DND-41 (cell line): Measurements from ENCODE around the gene KIAA1671.

Experiments
- ATAC-seq: fragments of 200-7000 bp; cut with Tn5 transposase; 3 replicates; pipeline ENCODE4 v1.9.1; 2021; ENCODE audit warnings: low read depth; ENCODE audit not compliant: insufficient read depth
- DNase-seq: peaks from one replicate; pipeline ENCODE4 v3.0.0-alpha.2; 2020
- H2AFZ ChIP-seq: 2 replicates; pipeline ENCODE4 v1.6.0; 2012; ENCODE audit warnings: low read depth, low read length
- H3K27ac ChIP-seq: 2 replicates; pipeline ENCODE4 v1.5.1; 2012; ENCODE audit warnings: low read length, inconsistent platforms
- H3K27me3 ChIP-seq: fragments of 200-600 bp; sonication (generic); 2 replicates; pipeline ENCODE4 v1.6.0; 2012; ENCODE audit warnings: low read length, mild to moderate bottlenecking, inconsistent platforms; ENCODE audit not compliant: insufficient read depth, poor library complexity
- H3K36me3 ChIP-seq: 2 replicates; pipeline ENCODE4 v1.5.1; 2012; ENCODE audit warnings: low read length, inconsistent platforms; ENCODE audit not compliant: insufficient read depth
- H3K4me1 ChIP-seq: 2 replicates; pipeline ENCODE4 v1.5.1; 2012; ENCODE audit warnings: mild to moderate bottlenecking, low read length; ENCODE audit not compliant: insufficient read depth
- H3K4me2 ChIP-seq: 2 replicates; pipeline ENCODE4 v1.6.0; 2012; ENCODE audit warnings: mild to moderate bottlenecking, moderate library complexity, low read length, inconsistent platforms; ENCODE audit not compliant: insufficient read depth
- H3K4me3 ChIP-seq, 2 experiments: fragments of 200-600 bp in 1 of 2; shearing (Covaris generic) in 1 of 2; 2 replicates each; pipeline ENCODE4 v1.5.1; 2012 to 2016; ENCODE audit warnings: inconsistent platforms in 2 of 2, low read length in 2 of 2, mild to moderate bottlenecking in 2 of 2, low read depth in 1 of 2, moderate library complexity in 1 of 2
- H3K79me2 ChIP-seq: 2 replicates; pipeline ENCODE4 v1.6.0; 2012; ENCODE audit warnings: low read length, inconsistent platforms; ENCODE audit not compliant: insufficient read depth
- H3K9ac ChIP-seq: 2 replicates; pipeline ENCODE4 v1.6.0; 2012; ENCODE audit warnings: low read depth, mild to moderate bottlenecking, inconsistent platforms, low read length, moderate library complexity
- H3K9me3 ChIP-seq: 2 replicates; pipeline ENCODE4 v1.5.1; 2012; ENCODE audit warnings: low read length, moderate library complexity, mild to moderate bottlenecking, inconsistent platforms; ENCODE audit not compliant: insufficient read depth, severe bottlenecking
- H4K20me1 ChIP-seq: 2 replicates; pipeline ENCODE4 v1.6.0; 2012; ENCODE audit warnings: low read length; ENCODE audit not compliant: insufficient read depth
- EZH2 ChIP-seq: IDR thresholded peaks from 3 replicates; pipeline ENCODE4 v1.6.1; 2012; ENCODE audit warnings: borderline replicate concordance, low read depth, mild to moderate bottlenecking, moderate library complexity, low read length, inconsistent platforms; ENCODE audit not compliant: severe bottlenecking
- TF ChIP-seq, protein P1 (sequence below): IDR thresholded peaks from 2 replicates; pipeline ENCODE4 v1.5.1; 2012; ENCODE audit warnings: borderline replicate concordance, low read length, moderate library complexity, mild to moderate bottlenecking; ENCODE audit not compliant: poor library complexity, severe bottlenecking; ENCODE audit errors: extremely low read depth

Gene KIAA1671

DNA sequence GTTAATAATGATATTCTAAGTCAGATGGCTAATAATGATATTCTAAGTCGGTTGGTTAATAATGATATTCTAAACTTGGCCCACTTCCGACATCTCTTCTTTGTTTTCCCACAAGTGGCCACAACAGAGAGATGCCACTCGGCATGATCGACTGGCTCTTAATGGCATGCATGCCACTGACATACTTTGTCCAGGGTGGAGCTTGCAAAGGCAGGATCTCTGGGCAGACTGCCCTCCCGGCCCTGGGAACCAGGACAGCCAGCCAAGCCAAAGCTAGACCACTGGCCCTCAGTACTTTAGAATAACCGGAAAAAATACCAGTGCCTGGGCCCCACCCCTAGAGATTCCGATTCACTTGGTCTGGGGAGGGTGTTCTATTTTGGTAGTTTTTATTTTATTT is 78.1 kb downstream of the KIAA1671 start:
- no peak overlapping the region for H2AFZ ChIP-seq
- H3K4me3 ChIP-seq = no peak overlapping the region
- H3K27ac ChIP-seq = no peak overlapping the region
- ATAC-seq (no peak), DNase-seq (no peak)
- no peak overlapping the region for H3K4me2 ChIP-seq
- TF ChIP-seq, protein P1, sequence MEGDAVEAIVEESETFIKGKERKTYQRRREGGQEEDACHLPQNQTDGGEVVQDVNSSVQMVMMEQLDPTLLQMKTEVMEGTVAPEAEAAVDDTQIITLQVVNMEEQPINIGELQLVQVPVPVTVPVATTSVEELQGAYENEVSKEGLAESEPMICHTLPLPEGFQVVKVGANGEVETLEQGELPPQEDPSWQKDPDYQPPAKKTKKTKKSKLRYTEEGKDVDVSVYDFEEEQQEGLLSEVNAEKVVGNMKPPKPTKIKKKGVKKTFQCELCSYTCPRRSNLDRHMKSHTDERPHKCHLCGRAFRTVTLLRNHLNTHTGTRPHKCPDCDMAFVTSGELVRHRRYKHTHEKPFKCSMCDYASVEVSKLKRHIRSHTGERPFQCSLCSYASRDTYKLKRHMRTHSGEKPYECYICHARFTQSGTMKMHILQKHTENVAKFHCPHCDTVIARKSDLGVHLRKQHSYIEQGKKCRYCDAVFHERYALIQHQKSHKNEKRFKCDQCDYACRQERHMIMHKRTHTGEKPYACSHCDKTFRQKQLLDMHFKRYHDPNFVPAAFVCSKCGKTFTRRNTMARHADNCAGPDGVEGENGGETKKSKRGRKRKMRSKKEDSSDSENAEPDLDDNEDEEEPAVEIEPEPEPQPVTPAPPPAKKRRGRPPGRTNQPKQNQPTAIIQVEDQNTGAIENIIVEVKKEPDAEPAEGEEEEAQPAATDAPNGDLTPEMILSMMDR = no peak
- no peak for TF ChIP-seq EZH2
- no peaks in the 10 kb centered on the region for H4K20me1 ChIP-seq
- H3K9me3 ChIP-seq = no peaks in the 10 kb centered on the region
- H3K9ac ChIP-seq = no peak overlapping the region
- no peaks in the 10 kb centered on the region for H3K79me2 ChIP-seq
- peaks cover 2% of the 10 kb centered on the region for H3K27me3 ChIP-seq
- H3K36me3 ChIP-seq = no peaks in the 10 kb centered on the region
- no peaks in the 10 kb centered on the region for H3K4me1 ChIP-seq

DNA sequence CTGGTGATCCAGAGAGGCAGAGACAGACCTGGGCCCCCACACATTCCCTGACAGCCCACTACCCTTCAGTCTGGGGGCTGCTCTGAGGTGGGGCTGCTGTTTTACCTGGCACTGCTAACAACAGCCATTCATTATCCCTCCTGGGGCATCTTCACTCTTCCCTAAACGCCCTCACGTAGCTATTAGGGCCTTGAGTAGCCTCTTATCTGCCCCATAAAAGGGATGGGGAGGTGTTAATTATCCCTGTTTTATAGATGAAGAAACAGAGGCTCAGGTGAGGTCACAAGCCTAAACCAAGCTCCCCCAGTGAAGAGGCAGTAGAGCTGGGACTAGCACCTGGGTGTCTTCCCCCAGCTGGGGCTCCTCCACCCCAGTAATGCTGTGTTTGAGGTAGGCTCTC is 79.5 kb downstream of the KIAA1671 start:
- no peak for ATAC-seq
- H3K79me2 ChIP-seq = no peaks in the 10 kb centered on the region
- TF ChIP-seq EZH2 = no peak
- TF ChIP-seq, protein P1 = no peak

DNA sequence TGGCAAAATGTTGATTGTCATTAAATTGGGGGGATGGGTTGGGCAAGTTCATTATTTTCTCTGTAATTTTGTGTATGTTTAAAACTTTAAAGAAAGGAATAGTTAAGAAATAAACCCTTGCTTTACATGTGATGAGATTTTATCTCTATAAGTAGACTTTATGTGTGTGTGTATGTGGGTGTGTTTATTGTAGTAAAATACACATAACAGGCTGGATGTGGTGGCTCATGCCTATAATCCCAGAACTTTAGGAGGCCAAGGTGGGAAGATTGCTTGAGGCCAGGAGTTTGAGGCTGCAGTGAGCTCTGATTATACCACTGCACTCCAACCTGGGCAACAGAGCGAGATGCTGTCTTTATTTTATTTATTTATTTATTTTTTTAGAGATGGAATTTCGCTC is 83.2 kb downstream of the KIAA1671 start:
- no peak overlapping the region for H3K27ac ChIP-seq
- DNase-seq (no peak), ATAC-seq (no peak)
- H3K27me3 ChIP-seq = no peaks in the 10 kb centered on the region
- H3K4me3 ChIP-seq = no peak overlapping the region
- no peak overlapping the region for H2AFZ ChIP-seq
- H3K79me2 ChIP-seq = no peaks in the 10 kb centered on the region
- no peaks in the 10 kb centered on the region for H3K4me1 ChIP-seq
- H3K9ac ChIP-seq = no peak overlapping the region
- no peaks in the 10 kb centered on the region for H3K9me3 ChIP-seq
- H4K20me1 ChIP-seq = no peaks in the 10 kb centered on the region
- no peak overlapping the region for H3K4me2 ChIP-seq
- no peak for TF ChIP-seq EZH2
- TF ChIP-seq, protein P1 = no peak
- no peaks in the 10 kb centered on the region for H3K36me3 ChIP-seq

More for the DNA sequence above, 79.5 kb downstream of the KIAA1671 start:
- DNase-seq = no peak
- no peak overlapping the region for H3K27ac ChIP-seq
- H3K9me3 ChIP-seq = no peaks in the 10 kb centered on the region
- H3K4me1 ChIP-seq = no peaks in the 10 kb centered on the region
- H3K4me2 ChIP-seq = no peak overlapping the region
- no peak overlapping the region for H2AFZ ChIP-seq
- no peaks in the 10 kb centered on the region for H3K36me3 ChIP-seq
- no peaks in the 10 kb centered on the region for H3K27me3 ChIP-seq
- H3K9ac ChIP-seq = no peak overlapping the region
- H3K4me3 ChIP-seq = no peak overlapping the region
- no peaks in the 10 kb centered on the region for H4K20me1 ChIP-seq

DNA sequence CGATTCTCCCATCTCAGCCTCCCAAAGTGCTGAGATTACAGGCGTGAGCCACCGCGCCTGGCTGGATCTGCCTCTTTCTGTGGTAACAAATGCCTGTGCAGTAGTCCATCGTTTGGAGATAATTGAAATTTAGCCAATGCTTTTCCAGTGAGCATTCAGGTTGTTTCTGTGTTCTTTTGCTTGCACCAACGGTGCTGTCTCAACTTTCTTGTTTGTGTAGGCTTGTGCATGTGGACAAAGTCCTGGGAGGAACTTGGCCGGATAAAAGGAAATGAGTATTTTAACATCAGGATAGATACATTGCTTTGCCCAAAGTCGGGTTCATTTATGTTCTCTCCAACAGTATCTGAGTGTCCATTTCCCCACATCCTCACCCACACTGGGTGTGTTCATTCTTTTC is 85.7 kb downstream of the KIAA1671 start:
- Histone ChIP-seq H3K27me3 (no peaks in the 10 kb centered on the region), H3K9ac (no peak overlapping the region), H3K9me3 (no peaks in the 10 kb centered on the region), H4K20me1 (no peaks in the 10 kb centered on the region), H3K79me2 (no peaks in the 10 kb centered on the region), H3K4me2 (no peak overlapping the region), H2AFZ (no peak overlapping the region), H3K36me3 (no peaks in the 10 kb centered on the region), H3K4me3 (no peak overlapping the region), H3K27ac (no peak overlapping the region), H3K4me1 (no peaks in the 10 kb centered on the region)
- ATAC-seq = no peak
- DNase-seq = no peak
- TF ChIP-seq EZH2 = no peak
- TF ChIP-seq, protein P1 = no peak
